ENCODE results near the gene GZMM.
"Not testable (repeated sequence)": the region's sequence is repeated elsewhere in the genome, so short reads cannot be mapped to it uniquely, and the experiment has no call there.

GZMM gene

GRCh38 chr19:577439-578392 is 33.9 kb downstream of the GZMM start:
- Histone ChIP-seq H3K27me3 (ENCODE audit: control insufficient read depth, insufficient read depth, low read length) (no peaks in the 10 kb centered on the region), H3K4me1 (ENCODE audit: control insufficient read depth, insufficient read depth, low read length) (peaks cover 15% of the 10 kb centered on the region), H3K27ac (ENCODE audit: low read depth, low read length) (no peak overlapping the region), H3K9ac (ENCODE audit: low read length) (no peak overlapping the region), H3K36me3 (ENCODE audit: control insufficient read depth, insufficient read depth, low read length) (peaks cover 20% of the 10 kb centered on the region), H3K4me3 (ENCODE audit: low read length) (no peak overlapping the region)

- H3K4me3 ChIP-seq (ENCODE audit: low read length), result no peak overlapping the region
- H3K27ac ChIP-seq (ENCODE audit: low read depth, low read length), result no peak overlapping the region
- no peaks in the 10 kb centered on the region for H3K27me3 ChIP-seq (ENCODE audit: control insufficient read depth, insufficient read depth, low read length)
- H3K9ac ChIP-seq (ENCODE audit: low read length), result no peak overlapping the region
- H3K36me3 ChIP-seq (ENCODE audit: control insufficient read depth, insufficient read depth, low read length), result peaks cover 27% of the 10 kb centered on the region
- H3K4me1 ChIP-seq (ENCODE audit: control insufficient read depth, insufficient read depth, low read length), result peaks cover 9% of the 10 kb centered on the region
Measured at GRCh38 chr19:579111-579841, 35.4 kb downstream of the GZMM start.

- Histone ChIP-seq H3K36me3 (ENCODE audit: control insufficient read depth, insufficient read depth, low read length) (peaks cover 27% of the 10 kb centered on the region), H3K9ac (ENCODE audit: low read length) (no peak overlapping the region), H3K4me1 (ENCODE audit: control insufficient read depth, insufficient read depth, low read length) (peaks cover 5% of the 10 kb centered on the region), H3K4me3 (ENCODE audit: low read length) (no peak overlapping the region), H3K27ac (ENCODE audit: low read depth, low read length) (no peak overlapping the region), H3K27me3 (ENCODE audit: control insufficient read depth, insufficient read depth, low read length) (peaks cover 2% of the 10 kb centered on the region)
Measured at GRCh38 chr19:579842-580155, 35.9 kb downstream of the GZMM start.

DNA sequence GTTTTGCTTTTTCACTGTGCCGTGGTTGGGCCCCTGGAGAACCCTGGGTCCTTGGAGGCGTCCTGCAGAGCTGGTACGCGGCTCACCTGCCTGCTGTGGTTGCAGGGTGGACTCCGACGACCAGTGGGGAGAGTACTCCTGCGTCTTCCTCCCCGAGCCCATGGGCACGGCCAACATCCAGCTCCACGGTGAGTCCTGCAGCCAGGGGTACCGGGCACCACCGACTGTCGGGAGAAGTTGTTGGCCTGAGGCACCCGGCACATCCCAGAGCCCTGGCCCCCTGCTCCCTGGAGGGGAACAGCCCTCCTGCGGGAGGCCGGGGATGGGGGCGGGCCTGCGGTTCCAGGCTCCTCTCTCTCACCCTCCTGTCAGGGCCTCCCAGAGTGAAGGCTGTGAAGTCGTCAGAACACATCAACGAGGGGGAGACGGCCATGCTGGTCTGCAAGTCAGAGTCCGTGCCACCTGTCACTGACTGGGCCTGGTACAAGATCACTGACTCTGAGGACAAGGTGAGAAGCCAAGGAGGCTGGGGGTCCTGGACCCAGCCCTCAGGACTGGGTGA is 36.5 kb downstream of the GZMM start:
- H3K9ac ChIP-seq (ENCODE audit: low read length), result no peak overlapping the region
- H3K4me3 ChIP-seq (ENCODE audit: low read length), result no peak overlapping the region
- peaks cover 2% of the 10 kb centered on the region for H3K27me3 ChIP-seq (ENCODE audit: control insufficient read depth, insufficient read depth, low read length)
- H3K27ac ChIP-seq (ENCODE audit: low read depth, low read length), result no peak overlapping the region
- peaks cover 5% of the 10 kb centered on the region for H3K4me1 ChIP-seq (ENCODE audit: control insufficient read depth, insufficient read depth, low read length)
- H3K36me3 ChIP-seq (ENCODE audit: control insufficient read depth, insufficient read depth, low read length), result peaks cover 27% of the 10 kb centered on the region

- H3K27ac ChIP-seq (ENCODE audit: low read depth, low read length), result no peak overlapping the region
- H3K27me3 ChIP-seq (ENCODE audit: control insufficient read depth, insufficient read depth, low read length), result peaks cover 2% of the 10 kb centered on the region
- H3K4me1 ChIP-seq (ENCODE audit: control insufficient read depth, insufficient read depth, low read length), result no peaks in the 10 kb centered on the region
- no peak overlapping the region for H3K4me3 ChIP-seq (ENCODE audit: low read length)
- H3K36me3 ChIP-seq (ENCODE audit: control insufficient read depth, insufficient read depth, low read length), result peaks cover 27% of the 10 kb centered on the region
- H3K9ac ChIP-seq (ENCODE audit: low read length), result no peak overlapping the region
Measured at GRCh38 chr19:581399-582111, 37.7 kb downstream of the GZMM start.

- Histone ChIP-seq H3K27ac (ENCODE audit: low read depth, low read length) (no peak overlapping the region), H3K27me3 (ENCODE audit: control insufficient read depth, insufficient read depth, low read length) (peaks cover 2% of the 10 kb centered on the region), H3K9ac (ENCODE audit: low read length) (no peak overlapping the region), H3K36me3 (ENCODE audit: control insufficient read depth, insufficient read depth, low read length) (peaks cover 27% of the 10 kb centered on the region), H3K4me3 (ENCODE audit: low read length) (no peak overlapping the region), H3K4me1 (ENCODE audit: control insufficient read depth, insufficient read depth, low read length) (no peaks in the 10 kb centered on the region)
Measured at GRCh38 chr19:582497-583197, 38.8 kb downstream of the GZMM start.

DNA sequence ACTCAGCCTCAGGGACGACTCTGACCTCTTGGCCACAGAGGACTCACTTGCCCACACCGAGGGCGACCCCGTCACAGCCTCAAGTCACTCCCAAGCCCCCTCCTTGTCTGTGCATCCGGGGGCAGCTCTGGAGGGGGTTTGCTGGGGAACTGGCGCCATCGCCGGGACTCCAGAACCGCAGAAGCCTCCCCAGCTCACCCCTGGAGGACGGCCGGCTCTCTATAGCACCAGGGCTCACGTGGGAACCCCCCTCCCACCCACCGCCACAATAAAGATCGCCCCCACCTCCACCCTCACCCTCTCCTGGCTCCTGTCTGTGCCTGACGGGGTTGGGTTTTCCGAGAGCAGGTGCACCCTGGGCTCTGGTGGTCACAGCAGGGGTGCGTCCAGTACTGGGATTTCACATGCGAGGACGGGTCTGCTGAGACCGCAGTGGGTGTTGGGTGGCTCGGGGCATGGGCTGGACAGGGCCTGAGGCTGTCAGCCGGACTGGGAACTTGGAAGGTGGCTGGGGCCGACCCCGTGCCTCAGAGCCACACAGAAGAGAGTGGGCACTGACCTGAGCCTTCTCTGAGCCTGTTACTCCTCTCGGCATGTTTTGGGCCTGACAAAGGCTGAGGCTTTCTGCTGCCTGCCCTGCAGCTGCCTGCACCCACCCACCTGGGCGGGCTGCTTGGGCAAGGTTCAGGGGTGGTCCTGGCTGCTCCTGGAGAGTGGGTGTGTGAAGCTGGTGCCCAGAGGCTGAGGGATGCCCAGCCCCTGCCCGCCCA is 39.5 kb downstream of the GZMM start:
- H3K4me3 ChIP-seq (ENCODE audit: low read length), result no peak overlapping the region
- no peaks in the 10 kb centered on the region for H3K4me1 ChIP-seq (ENCODE audit: control insufficient read depth, insufficient read depth, low read length)
- H3K36me3 ChIP-seq (ENCODE audit: control insufficient read depth, insufficient read depth, low read length), result peaks cover 23% of the 10 kb centered on the region
- H3K27me3 ChIP-seq (ENCODE audit: control insufficient read depth, insufficient read depth, low read length), result peaks cover 2% of the 10 kb centered on the region
- no peak overlapping the region for H3K27ac ChIP-seq (ENCODE audit: low read depth, low read length)
- H3K9ac ChIP-seq (ENCODE audit: low read length), result no peak overlapping the region

GRCh38 chr19:583968-584239 is 40.1 kb downstream of the GZMM start:
- Histone ChIP-seq H3K4me1 (ENCODE audit: control insufficient read depth, insufficient read depth, low read length) (no peaks in the 10 kb centered on the region), H3K27ac (ENCODE audit: low read depth, low read length) (no peak overlapping the region), H3K4me3 (ENCODE audit: low read length) (no peak overlapping the region), H3K27me3 (ENCODE audit: control insufficient read depth, insufficient read depth, low read length) (peaks cover 7% of the 10 kb centered on the region), H3K9ac (ENCODE audit: low read length) (no peak overlapping the region), H3K36me3 (ENCODE audit: control insufficient read depth, insufficient read depth, low read length) (peaks cover 23% of the 10 kb centered on the region)

DNA sequence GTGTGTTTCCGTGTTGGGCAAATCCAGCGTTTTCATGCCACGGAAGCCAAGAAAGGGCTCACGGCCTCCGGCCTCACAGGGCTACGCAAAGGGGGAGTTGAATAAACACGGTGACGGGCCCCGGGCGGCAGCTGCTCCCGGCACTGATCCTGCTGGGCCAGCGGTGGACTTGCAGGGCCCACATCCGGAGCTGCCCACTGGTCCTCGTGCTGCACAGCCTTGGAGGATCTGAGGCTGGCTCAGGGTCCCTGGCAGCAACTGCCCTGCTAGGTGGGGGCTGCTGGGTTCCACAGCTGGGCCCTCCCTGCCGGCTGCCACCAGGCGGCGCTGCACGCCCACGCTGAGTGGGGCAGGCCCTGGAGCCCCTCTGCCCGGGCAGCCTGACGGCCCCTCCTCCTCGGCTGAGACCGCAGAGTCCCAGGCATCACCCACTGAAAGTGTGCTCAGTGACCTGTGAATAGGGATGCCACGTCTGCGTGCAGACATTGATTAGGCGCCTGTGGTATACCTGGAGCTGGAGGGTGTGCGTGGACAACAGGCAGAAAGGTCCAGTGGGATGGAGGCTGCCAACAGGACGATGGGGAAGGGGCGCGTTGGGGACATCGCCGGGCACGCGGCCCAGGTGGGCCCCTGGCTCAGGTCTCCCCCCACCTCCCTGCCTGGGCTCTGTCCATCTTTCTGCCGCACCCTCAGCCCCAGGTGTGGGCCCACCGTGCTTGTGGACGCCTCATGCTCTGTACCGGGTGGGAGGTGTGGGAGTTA is 40.6 kb downstream of the GZMM start:
- H3K27me3 ChIP-seq (ENCODE audit: control insufficient read depth, insufficient read depth, low read length), result peaks cover 11% of the 10 kb centered on the region
- no peak overlapping the region for H3K27ac ChIP-seq (ENCODE audit: low read depth, low read length)
- peaks cover 22% of the 10 kb centered on the region for H3K36me3 ChIP-seq (ENCODE audit: control insufficient read depth, insufficient read depth, low read length)
- no peak overlapping the region for H3K9ac ChIP-seq (ENCODE audit: low read length)
- no peak overlapping the region for H3K4me3 ChIP-seq (ENCODE audit: low read length)
- no peaks in the 10 kb centered on the region for H3K4me1 ChIP-seq (ENCODE audit: control insufficient read depth, insufficient read depth, low read length)

- not testable (repeated sequence) for H3K4me1 ChIP-seq (ENCODE audit: control insufficient read depth, insufficient read depth, low read length); H3K4me3 ChIP-seq (ENCODE audit: low read length); H3K9ac ChIP-seq (ENCODE audit: low read length); H3K27ac ChIP-seq (ENCODE audit: low read depth, low read length)
- Histone ChIP-seq H3K27me3 (ENCODE audit: control insufficient read depth, insufficient read depth, low read length) (peaks cover 11% of the 10 kb centered on the region), H3K36me3 (ENCODE audit: control insufficient read depth, insufficient read depth, low read length) (peaks cover 17% of the 10 kb centered on the region)
Measured at GRCh38 chr19:585146-585545, 41.3 kb downstream of the GZMM start.

DNA sequence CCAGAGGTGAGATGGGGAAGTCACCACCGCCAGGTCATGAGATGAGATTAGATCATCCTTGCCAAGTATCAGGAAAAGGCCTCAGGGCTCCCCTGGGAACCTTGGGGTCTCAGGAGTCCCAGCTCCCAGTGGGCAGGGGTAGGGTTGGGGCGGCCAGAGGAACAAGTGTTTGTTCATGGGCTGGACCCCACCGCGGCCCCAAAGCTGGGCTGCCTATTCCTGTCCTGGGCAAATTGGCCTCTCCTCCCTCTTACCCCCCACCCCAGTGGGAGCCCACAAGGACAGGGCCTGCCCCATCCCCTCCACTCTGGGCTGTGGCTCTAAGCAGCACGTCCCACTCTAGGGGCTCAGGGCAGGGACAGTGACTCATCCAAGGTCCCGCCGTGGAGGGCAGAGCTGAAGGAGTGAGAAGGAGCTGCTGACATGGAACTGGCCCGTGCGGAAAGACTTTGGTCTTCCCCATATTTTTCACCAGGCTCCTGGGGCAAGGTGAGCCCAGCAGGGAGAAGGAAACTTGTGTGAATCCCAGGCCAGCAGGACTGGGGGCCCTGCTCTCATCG is 41.8 kb downstream of the GZMM start:
- Histone ChIP-seq H3K4me1 (ENCODE audit: control insufficient read depth, insufficient read depth, low read length) (no peaks in the 10 kb centered on the region), H3K36me3 (ENCODE audit: control insufficient read depth, insufficient read depth, low read length) (peaks cover 14% of the 10 kb centered on the region), H3K9ac (ENCODE audit: low read length) (no peak overlapping the region), H3K27me3 (ENCODE audit: control insufficient read depth, insufficient read depth, low read length) (peaks cover 12% of the 10 kb centered on the region), H3K4me3 (ENCODE audit: low read length) (no peak overlapping the region), H3K27ac (ENCODE audit: low read depth, low read length) (no peak overlapping the region)
